Suppressor macrophage treated with lipopolysaccharide for 4 hours (primary cell): ENCODE data around the gene GLTPD2.

Source experiments
- DNase-seq: peaks from one replicate; pipeline ENCODE4 v3.0.0-alpha.2; 2020

GLTPD2 gene

DNA sequence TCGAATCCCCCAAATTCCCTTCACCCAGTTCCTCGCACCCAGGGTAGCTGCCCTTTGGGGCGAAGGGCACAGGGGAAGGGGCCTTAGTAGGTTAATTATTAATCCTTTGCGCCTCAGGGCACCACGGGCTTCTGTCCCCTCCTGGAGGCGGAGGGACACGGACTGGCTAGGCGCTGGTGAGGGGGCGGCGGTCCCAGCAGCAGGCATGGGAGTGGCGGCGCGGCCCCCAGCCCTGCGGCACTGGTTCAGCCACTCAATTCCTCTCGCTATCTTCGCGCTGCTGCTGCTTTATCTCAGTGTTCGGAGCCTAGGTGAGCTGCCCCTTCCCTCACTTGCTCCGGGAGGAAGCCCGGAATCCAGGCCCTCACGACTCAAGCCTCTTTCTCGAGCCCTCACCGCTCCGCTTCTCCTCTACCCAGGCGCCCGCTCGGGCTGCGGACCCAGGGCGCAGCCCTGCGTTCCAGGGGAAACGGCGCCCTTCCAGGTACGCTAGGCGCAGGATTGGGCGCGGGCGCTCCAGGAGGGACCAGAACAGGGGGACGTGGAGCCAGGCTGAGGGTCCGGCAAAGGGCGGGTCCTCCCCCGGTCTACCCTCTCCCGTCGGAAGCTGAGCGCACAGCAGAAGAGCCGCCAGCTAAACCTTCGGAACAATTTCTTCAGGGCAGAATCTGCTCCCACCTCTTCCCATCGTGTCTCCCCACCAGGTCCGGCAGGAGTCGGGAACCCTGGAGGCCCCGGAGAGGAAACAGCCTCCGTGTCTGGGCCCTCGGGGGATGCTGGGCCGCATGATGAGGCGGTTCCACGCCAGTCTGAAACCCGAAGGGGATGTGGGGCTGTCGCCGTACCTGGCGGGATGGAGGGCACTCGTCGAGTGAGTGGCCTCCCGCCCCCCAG, at the start of gene GLTPD2:
TSS of gene GLTPD2 (plus strand) at position 158 of the 894 bp plus-strand sequence. CDS start at position 206, 48 bp downstream.
- DNase-seq, result no peak

DNA sequence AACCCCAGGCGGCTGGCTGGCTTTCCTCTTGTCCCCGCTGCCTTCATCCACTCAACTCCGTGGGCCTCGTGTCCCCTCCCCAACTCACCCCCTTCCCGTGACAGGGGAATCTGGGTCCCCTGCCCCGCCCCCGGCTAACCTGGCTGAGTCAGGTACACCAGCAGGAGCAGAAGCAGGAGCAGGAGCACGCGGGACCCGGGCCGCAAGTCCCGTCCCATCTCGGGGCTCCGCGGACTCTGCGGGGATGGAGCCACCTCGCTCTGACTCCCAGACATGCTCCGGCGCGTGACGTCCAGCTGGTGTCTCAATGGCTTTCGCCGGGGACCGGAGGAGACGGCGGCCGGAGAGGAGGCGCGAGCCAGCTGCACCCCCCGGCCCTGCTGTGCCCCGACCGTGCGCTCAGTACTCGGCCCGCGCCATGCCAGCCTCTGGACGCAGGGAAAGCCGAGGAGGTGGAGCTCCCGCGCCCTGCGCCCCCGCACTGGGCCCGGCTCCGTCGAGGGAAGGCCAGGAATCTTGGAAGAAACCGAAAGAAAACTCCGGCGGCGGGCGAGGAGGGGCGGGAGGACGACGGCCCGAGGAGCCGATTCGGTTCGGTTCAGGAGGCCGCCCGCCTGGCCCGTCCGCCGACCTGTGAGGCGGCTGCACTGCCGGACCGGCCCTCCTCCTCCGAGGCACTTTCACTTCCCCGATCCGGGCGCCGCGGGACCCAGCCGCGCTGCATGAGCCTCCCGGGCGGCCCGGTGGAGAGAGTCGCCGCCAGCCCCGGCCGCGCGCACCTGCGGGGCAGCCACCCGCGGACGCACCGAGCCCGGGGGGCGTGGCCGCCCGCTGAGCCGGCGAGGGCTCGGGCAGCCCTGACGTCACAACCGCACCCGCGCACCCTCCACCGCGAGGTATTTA, 49.4 kb upstream of the GLTPD2 start, which contains the start of the genes CXCL16 and ZMYND15:
TSS of gene CXCL16 (minus strand) at position 807 of the 903 bp plus-strand sequence. CDS start at position 218, 589 bp downstream.
TSS of gene ZMYND15 (plus strand) at position 712 of the 903 bp plus-strand sequence. CDS start 716 bp downstream, outside the sequence.
- peak; percentile 85 for DNase-seq

GRCh38 chr17:4740025-4740351, 48.8 kb upstream of the GLTPD2 start:
- DNase-seq, result no peak

DNA sequence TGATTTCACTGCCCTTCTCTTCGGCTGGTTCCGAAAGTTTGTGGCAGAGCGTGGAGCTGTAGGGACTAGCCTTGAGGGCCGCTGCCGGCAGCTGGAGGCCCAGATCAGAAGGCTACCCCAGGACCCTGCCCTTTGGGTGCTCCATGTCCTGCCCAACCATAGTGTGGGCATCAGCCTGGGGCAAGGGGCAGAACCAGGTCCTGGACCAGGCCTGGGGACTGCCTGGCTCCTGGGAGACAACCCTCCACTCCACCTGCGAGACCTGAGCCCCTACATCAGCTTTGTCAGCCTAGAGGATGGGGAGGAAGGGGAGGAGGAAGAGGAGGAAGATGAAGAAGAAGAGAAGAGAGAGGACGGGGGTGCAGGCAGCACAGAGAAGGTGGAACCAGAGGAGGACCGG, 48.2 kb upstream of the GLTPD2 start:
- DNase-seq, result no peak

- no peak for DNase-seq
Observed at GRCh38 chr17:4741544-4741943, 47.2 kb upstream of the GLTPD2 start.

DNA sequence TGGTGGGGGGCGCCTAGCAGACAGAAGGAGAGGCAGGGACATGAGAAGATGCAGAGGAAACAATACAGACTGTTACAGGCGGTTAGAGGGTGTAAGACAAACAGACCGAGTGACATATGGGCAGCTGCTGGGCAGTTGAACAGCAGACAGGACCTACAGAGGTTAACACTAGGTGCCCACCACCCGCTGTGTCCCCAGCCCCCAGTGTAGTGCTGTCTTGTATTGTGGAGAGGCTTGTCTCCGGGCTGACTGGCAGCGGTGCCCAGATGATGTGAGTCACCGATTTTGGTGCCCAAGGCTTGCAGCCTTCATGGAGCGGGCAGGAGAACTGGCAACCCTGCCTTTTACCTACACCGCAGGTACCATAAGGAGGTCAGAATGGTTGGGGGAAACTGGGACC, 46.6 kb upstream of the GLTPD2 start:
- DNase-seq, result no peak

DNA sequence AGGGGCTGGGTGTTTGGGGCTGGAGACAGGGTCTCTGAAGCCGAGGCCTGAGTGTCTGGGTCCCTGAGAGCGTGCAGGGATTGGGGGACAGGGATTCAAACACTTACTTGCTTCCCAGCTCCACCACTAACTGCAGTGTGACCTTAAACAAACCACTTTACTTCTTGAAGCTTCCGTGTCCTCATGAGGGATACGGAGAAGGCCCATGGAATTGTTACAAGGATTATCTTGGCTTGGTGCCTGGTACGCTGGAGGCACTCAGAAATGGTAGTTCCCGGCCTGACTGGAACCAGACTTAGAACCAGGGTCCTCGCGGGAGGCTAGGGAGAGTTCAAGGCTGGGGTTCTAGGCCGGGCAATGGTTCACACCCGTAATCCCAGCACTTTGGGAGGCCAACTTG, 46.1 kb upstream of the GLTPD2 start:
- DNase-seq, result no peak

GRCh38 chr17:4743216-4743615, 45.5 kb upstream of the GLTPD2 start:
- DNase-seq, result no peak

- DNase-seq, result no peak
Observed at GRCh38 chr17:4743898-4744297, 44.9 kb upstream of the GLTPD2 start.

DNA sequence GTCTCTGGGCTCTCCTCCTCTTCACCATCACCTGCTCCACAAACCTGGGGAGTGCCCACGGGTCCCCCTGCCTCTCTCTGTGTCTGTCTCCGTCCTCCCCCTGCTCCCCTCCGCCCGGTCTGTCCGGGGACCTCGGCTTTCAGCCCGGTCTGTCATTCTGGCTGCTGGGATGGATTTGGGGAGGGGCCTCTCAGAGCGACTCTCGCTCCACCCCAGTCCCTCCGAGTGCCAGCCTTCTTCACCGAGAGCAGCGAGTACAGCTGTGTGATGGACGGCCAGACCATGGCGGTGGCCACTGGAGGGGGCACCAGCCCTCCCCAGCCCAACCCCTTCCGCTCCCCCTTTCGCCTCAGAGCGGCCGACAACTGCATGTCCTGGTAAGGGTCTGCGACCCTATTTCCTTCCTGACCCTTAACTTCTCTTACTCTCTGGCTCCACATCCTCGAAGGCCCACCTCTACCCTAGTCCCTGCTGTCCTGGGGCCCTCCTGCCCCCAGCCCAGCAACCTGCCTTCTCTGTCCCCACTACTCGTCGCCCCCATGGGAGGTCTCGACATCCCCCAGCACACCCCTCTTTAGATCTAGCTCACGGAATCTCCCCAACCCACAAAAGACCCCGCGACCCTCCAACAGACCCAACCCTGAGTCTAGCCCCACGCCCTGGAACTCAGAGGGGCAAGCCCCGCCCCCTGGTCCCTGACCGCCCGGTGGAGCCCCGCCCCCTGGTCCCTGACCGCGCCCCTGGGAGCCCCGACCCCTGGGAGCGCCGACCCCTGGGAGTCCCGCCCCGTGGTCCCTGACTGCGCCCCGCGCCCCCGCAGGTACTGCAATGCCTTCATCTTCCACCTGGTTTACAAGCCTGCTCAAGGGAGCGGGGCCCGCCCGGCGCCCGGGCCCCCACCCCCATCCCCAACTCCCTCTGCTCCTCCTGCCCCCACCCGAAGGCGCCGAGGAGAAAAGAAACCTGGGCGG, 43.5 kb upstream of the GLTPD2 start:
- no peak for DNase-seq

DNA sequence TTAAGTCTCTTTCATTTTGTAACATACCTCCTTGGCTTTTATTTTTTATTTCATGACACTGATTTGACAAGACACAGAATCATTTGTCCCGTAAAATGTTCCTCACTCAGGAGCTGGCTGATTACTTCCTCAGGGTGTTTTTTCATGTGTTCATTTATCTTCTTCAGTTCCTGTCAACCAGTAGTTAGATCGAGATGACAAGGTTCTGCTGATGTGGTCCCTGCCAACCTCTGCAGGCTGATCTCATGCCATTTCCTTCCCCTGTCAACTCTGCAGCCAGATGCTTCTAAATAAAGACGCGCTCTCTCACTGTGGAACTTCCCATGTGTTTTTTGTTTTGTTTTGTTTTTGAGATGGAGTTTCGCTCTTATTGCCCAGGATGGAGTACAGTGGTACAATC, 40.9 kb upstream of the GLTPD2 start:
- peak; percentile 95 for DNase-seq

GRCh38 chr17:4748686-4749085, 40.1 kb upstream of the GLTPD2 start:
- peak; percentile 47 for DNase-seq

- DNase-seq, result no peak
Observed at GRCh38 chr17:4750606-4751005, 38.2 kb upstream of the GLTPD2 start.

- DNase-seq, result peak; percentile 40
Observed at GRCh38 chr17:4751932-4752331, 36.8 kb upstream of the GLTPD2 start.

DNA sequence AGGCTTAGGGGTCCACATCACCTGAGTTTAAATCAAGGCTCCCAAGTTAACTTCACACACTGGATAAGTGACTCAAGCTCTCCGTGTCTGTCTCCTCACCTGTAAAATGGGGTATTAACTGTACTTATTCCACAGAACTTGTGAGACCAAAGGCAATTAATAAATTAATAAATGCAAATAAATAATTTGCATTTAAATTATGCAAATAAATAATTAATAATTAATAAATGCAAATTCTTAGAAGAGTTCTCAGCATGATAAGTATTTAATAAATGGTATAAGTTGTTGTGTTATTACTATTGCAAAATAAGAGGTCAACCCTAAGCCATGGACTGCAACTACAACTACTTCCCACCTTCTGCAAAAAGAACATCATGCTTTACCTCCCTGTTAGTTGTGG, 35.4 kb upstream of the GLTPD2 start:
- no peak for DNase-seq

DNA sequence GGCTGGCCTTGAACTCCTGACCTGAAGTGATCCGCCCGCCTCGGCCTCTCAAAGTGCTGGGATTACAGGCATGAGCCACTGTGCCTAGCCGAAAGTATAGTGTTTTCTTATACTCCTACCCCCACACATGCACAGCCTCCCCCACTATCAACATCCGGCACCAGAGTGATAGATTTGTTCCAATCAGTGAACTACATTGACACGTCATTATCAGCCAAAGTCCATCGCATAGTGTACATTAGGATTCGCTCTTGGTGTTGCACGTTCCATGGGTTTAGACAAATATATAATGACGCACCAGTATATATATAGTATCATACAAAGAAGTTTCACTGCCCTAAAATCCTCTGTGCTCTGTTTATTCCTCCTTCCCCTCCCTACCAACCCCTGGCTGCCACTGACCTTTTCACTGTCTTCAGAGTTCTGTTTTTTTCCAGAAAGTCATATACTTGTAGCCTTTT, 29.0 kb upstream of the GLTPD2 start:
- peak; percentile 88 for DNase-seq

DNA sequence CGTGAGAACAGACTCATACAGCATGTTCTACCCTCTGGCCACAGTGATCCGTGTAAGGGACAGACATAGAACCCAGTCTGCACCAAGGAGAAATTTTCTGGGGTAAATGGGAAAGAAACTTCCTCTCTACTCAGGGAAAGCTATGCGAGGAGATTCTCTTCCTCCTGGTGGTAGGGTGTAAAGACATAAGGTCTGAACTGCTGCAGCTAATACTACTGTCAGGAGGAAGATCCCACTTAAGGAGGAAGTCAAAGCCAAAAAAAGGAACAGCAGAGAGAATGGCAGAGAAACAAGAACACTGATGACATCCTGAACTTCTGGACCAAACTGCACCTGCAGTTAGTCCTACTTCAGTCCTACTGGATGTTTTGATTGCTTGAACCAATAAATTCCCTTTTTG, 24.2 kb upstream of the GLTPD2 start:
- DNase-seq, result peak; percentile 75

DNA sequence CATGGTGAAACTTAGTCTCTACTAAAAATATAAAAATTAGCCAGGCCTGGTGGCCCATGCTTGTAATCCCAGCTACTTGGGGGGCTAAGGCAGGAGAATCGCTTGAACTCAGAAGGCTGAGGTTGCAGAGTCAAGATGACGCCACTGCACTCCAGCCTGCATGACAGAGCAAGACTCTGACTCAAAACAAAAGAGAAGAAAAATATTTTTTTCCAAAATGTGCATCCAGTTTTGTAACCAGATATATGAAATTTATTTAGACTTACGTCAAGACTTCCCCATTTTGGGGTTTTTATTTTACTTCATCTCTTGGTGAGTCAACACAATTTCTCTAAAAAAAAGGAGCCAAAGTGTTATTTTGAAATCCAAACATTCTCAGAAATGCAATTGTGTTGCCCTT, 22.6 kb upstream of the GLTPD2 start:
- peak; percentile 95 for DNase-seq

DNA sequence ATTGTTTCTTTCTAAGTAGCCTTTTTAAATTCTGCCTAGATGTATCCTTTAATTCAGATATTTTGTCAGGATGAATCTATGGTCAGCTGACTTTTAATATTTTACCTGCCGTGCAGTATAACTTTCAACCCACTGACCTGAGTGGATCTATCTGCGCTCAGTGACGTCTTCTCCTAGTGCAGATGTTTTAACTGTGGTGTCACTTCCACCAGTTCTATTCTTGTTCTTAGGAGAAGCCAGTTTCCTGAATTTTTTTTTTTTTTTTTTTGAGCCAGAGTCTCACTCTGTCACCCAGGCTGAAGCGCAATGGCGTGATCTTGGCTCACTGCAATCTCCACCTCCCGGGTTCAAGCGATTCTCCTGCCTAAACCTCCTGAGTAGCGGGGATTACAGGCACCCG, 22.0 kb upstream of the GLTPD2 start:
- DNase-seq, result peak; percentile 79

GRCh38 chr17:4768298-4768697, 20.5 kb upstream of the GLTPD2 start:
- DNase-seq, result peak; percentile 85

DNA sequence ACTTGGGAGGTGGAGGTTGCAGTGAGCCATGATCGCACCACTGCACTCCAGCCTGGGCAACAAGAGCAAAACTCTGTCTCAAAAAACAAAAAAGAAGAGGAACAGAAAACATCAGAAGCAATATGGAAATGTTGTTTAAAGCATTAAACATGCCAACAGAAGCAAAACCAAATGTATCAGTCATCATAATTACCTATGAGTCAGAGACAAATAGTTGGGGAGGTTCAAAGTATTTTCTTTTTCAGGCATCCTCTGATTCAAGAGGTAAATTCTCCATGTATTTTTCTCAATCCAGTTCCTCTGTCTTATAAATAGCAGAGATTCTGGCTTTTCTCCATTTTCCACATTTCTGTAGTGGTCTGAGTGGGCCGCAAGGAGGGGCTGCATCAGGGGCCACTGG, 19.1 kb upstream of the GLTPD2 start:
- DNase-seq, result peak; percentile 53

GRCh38 chr17:4771519-4772234, 17.1 kb upstream of the GLTPD2 start, which contains the start of gene TM4SF5:
TSS of gene TM4SF5 (plus strand) at chr17:4771886. CDS start at chr17:4771923, 37 bp downstream.
- DNase-seq, result no peak
